Peyer's patch (tissue), 4 donors: Measurements from ENCODE around the gene ZNF385D. TPM values are rescaled to one million over a fixed set of nuclear protein-coding genes. Genes with fewer than 3 reads are reported as not detected.

ENCODE experiments used
- DNase-seq, 3 donors: peaks; one replicate each; pipeline ENCODE4 v3.0.0-alpha.2; 2017 to 2019
- H3K27ac ChIP-seq, 4 donors: fragments of 200-600 bp; sonication (generic); one replicate each; pipeline ENCODE4 v1.5.1; 2016 to 2019
- H3K27me3 ChIP-seq, 2 donors: fragments of 200-600 bp; sonication (generic); one replicate each; pipeline ENCODE4 v1.5.1; 2019
- H3K36me3 ChIP-seq, 3 donors: fragments of 200-600 bp; sonication (generic); one replicate each; pipeline ENCODE4 v1.5.1; 2016 to 2019
- H3K4me1 ChIP-seq, 4 donors: fragments of 200-600 bp; sonication (generic); one replicate each; pipeline ENCODE4 v1.5.1; 2016 to 2019
- H3K4me3 ChIP-seq, 4 donors: fragments of 200-600 bp; sonication (generic); 1 replicate in 3 of 4; 2 replicates in 1 of 4; pipeline ENCODE4 v1.5.1; 2016 to 2019; ENCODE audit warnings: mild to moderate bottlenecking in 1 of 4
- H3K9me3 ChIP-seq, 4 donors: fragments of 200-600 bp; sonication (generic); one replicate each; pipeline ENCODE4 v1.5.1; 2016 to 2019; ENCODE audit warnings: mild to moderate bottlenecking in 1 of 4
- POLR2A ChIP-seq, 2 donors: fragments of 450-650 bp; IDR thresholded peaks; one replicate each; pipeline ENCODE4 v1.5.1; 2017; ENCODE audit warnings: antibody characterized with exemption in 2 of 2, mild to moderate bottlenecking in 2 of 2, moderate library complexity in 2 of 2
- total RNA-seq, 4 donors: library from RNA; depleted of rRNA; stranded (reverse); fragments of >200 nt; gene quantifications; one replicate each; pipeline ENCODE4 v1.1.0, GENCODE V29; 2016
- TF ChIP-seq, protein P1 (sequence below), 6 experiments: fragments of 450-650 bp in 4 of 6; fragments of 200-600 bp in 2 of 6; sonication (generic) in 1 of 6; IDR thresholded peaks; one replicate each; pipeline ENCODE4 v1.5.1; 2017 to 2019; ENCODE audit warnings: antibody characterized with exemption in 6 of 6, mild to moderate bottlenecking in 3 of 6, moderate library complexity in 1 of 6

The ZNF385D gene
- total RNA-seq, 4 donors from 2014 or later: 1.1 to 3.3 (median 1.8) TPM

DNA sequence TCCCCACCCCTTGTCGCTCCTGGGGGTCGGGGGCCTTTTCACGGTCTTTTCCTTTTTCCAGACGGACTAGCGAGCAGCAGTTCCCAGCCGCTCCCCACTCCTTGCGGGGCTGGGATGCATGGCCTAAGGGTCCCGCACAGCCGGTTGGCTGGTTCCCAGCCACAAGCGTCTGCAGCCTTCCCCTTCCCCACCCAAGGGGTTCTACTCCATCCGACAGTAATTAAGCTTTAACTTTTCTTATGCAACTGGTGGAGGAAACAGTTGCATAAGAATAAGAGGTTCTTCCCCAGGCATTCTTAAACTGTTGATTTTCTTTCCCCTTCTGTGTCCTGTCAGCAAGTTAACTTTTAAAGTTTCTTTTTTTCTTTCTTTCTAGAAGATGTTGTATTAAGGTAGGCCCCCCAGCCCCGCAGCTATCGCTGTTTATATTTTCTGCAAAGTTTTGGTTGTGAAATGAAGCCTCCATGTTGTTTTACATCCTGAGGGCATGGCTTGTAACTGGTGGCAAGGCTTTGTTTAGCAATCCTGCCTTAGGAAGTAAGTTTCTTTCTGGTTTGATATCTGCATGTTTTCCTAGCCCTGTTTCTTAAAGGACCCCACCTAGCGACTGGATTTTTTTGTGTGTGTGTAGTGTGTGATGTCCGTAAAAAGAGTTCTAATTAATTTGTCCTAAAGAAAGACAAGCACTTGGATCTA, 207.5 kb downstream of the ZNF385D start:
- Histone ChIP-seq H3K36me3 (no peaks in the 10 kb centered on the region), H3K4me1 (no peaks in the 10 kb centered on the region), H3K27ac (no peak overlapping the region), H3K27me3 (no peaks in the 10 kb centered on the region), H3K4me3 (no peak overlapping the region), H3K9me3 (no peaks in the 10 kb centered on the region)
- TF ChIP-seq, protein P1, sequence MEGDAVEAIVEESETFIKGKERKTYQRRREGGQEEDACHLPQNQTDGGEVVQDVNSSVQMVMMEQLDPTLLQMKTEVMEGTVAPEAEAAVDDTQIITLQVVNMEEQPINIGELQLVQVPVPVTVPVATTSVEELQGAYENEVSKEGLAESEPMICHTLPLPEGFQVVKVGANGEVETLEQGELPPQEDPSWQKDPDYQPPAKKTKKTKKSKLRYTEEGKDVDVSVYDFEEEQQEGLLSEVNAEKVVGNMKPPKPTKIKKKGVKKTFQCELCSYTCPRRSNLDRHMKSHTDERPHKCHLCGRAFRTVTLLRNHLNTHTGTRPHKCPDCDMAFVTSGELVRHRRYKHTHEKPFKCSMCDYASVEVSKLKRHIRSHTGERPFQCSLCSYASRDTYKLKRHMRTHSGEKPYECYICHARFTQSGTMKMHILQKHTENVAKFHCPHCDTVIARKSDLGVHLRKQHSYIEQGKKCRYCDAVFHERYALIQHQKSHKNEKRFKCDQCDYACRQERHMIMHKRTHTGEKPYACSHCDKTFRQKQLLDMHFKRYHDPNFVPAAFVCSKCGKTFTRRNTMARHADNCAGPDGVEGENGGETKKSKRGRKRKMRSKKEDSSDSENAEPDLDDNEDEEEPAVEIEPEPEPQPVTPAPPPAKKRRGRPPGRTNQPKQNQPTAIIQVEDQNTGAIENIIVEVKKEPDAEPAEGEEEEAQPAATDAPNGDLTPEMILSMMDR (IDR thresholded peaks at IDR 0.05): no peak
- TF ChIP-seq POLR2A (IDR thresholded peaks at IDR 0.05): no peak
- DNase-seq: no peak

DNA sequence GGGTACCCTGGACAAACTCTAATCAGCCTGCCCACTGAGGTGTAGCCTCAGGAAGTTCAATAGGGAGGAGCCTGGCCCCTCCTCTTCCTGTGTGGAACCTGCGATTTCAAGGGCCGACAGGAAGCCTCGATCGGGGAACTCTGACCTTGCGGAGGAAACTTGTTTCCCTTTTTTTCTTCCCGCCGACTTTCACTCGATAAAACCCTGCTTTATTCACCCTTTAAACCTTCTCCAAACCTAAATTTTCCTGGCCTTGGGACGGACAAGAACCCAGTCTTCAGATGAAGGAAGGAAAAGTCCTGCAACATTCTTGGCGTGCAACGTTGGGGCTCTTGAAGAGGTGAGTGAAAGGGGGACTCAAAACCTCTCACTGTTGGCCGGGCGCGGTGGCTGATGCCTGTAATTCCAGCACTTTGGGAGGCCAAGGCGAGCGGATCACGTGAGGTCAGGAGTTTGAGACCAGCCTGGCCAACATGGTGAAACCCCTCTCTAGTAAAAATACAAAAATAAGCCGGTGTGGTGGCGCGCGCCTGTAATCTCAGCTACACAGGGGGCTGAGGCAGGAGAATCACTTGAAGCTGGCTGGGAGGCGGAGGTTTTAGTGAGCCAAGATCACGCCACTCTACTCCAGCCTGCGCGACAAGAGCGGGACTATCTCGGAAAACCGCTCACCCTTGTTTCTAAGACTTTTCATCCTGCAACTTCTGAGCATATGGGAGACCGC, 208.2 kb downstream of the ZNF385D start:
- no peak for DNase-seq
- Histone ChIP-seq H3K36me3 (no peaks in the 10 kb centered on the region), H3K4me3 (no peak overlapping the region), H3K27me3 (no peaks in the 10 kb centered on the region), H3K4me1 (no peaks in the 10 kb centered on the region), H3K27ac (no peak overlapping the region), H3K9me3 (no peaks in the 10 kb centered on the region)
- no peak for TF ChIP-seq POLR2A (IDR thresholded peaks at IDR 0.05)
- TF ChIP-seq, protein P1 (IDR thresholded peaks at IDR 0.05): no peak

DNA sequence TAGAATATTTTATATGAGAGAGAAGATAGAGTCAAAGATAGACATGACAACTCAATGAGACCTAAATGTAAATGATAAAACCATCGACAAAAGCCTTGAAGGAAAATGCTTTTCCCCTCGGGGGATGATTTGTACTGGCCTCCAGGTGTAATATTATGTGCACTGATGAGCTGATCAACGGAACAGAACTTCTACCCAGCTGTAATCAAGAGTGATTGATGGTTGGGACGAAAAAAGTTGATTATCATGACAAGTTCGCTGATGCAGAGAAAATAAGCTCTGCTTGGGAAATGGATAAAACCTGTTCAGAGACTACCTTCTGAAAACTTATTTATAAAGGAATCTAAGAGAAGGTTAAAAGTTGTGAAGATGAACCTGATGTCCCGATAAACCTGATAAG, 210.7 kb downstream of the ZNF385D start:
- Histone ChIP-seq H3K4me3 (no peak overlapping the region), H3K27me3 (no peaks in the 10 kb centered on the region), H3K27ac (no peak overlapping the region), H3K4me1 (no peaks in the 10 kb centered on the region), H3K36me3 (no peaks in the 10 kb centered on the region), H3K9me3 (no peaks in the 10 kb centered on the region)
- TF ChIP-seq, protein P1 (IDR thresholded peaks at IDR 0.05): no peak
- TF ChIP-seq POLR2A (IDR thresholded peaks at IDR 0.05): no peak
- no peak for DNase-seq

DNA sequence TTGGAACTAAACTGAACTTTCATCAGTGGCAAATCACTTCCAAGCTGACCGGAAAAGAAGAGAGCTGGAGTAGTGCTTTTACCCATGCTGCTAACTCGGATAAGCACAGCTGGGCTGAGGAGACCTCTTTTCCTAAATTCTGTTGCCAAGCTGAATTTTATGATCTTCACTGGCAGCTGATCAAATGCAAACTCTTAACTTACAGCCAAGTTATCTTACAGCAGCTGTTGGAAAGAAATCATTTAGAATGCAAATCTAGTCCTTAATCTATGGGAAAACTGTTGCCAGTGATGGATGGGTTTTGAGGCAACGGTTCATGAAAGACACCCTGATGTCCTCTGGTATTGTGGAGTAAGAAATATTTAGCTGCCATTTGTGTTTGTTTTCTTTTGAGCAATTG, 216.5 kb downstream of the ZNF385D start:
- no peak for DNase-seq
- no peaks in the 10 kb centered on the region for H3K9me3 ChIP-seq
- no peak for TF ChIP-seq POLR2A (IDR thresholded peaks at IDR 0.05)
- H3K4me1 ChIP-seq: no peaks in the 10 kb centered on the region
- H3K36me3 ChIP-seq: no peaks in the 10 kb centered on the region
- no peak overlapping the region for H3K27ac ChIP-seq
- H3K27me3 ChIP-seq: no peaks in the 10 kb centered on the region
- no peak overlapping the region for H3K4me3 ChIP-seq

DNA sequence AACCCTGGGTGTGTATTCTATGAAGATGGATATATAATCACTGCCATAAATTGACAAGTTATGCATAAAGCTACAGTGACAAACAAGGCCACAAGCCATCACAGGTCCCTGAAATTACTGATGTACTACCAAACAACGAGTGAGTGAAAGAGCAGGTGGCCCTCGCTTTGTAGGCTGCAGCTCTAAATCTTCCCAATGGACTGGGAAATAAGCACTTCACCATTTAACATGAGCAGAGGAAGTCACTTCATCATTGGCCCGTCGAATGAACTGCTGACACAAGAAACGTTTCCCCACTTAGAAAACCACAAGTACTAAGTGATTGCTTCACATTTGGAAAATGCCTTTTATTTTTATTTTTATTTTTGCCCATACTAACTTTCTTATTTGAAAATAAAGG, 218.0 kb downstream of the ZNF385D start:
- DNase-seq: no peak
- TF ChIP-seq, protein P1 (IDR thresholded peaks at IDR 0.05): no peak
- no peak for TF ChIP-seq POLR2A (IDR thresholded peaks at IDR 0.05)
- Histone ChIP-seq H3K36me3 (no peaks in the 10 kb centered on the region), H3K27ac (no peak overlapping the region), H3K9me3 (no peaks in the 10 kb centered on the region), H3K4me1 (no peaks in the 10 kb centered on the region), H3K27me3 (no peaks in the 10 kb centered on the region), H3K4me3 (no peak overlapping the region)

DNA sequence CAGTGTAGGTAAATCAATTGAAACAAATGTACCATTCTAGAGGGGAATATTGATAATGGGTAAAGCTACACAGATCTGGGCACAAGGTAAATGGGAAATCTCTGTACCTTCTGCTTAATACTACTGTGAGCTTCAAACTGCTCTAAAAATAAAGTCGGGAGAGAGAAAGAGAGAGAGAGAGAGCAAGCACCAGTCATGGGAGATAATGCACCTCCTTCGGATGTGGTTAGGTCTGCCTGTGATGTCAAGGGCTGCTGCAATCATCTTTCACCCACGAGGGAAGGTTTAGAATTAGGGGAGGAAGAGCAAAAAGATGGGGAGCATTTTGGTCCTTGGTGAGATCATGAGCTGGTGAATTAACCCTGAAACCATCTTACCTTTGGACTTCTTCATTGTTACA, 219.1 kb downstream of the ZNF385D start:
- Histone ChIP-seq H3K36me3 (no peaks in the 10 kb centered on the region), H3K4me1 (no peaks in the 10 kb centered on the region), H3K9me3 (no peaks in the 10 kb centered on the region), H3K27me3 (no peaks in the 10 kb centered on the region), H3K4me3 (no peak overlapping the region), H3K27ac (no peak overlapping the region)
- DNase-seq: no peak
- no peak for TF ChIP-seq POLR2A (IDR thresholded peaks at IDR 0.05)
- TF ChIP-seq, protein P1 (IDR thresholded peaks at IDR 0.05): no peak
